OCI-LY3 (cell line): ENCODE data around the gene CTSS.

Experiments used
- H2AFZ ChIP-seq: fragments of 200-600, 300-600 bp; shearing (Covaris generic); 2 replicates; pipeline ENCODE4 v1.6.0; 2014; ENCODE audit warnings: antibody characterized with exemption, low read depth, low read length
- H3K27ac ChIP-seq: fragments of 200-600, 300-600 bp; sonication (generic); 2 replicates; pipeline ENCODE4 v1.5.1; 2014; ENCODE audit warnings: mild to moderate bottlenecking, low read length, moderate library complexity, mixed read lengths
- H3K27me3 ChIP-seq: fragments of 200-600, 300-600 bp; sonication (generic); 2 replicates; pipeline ENCODE4 v1.6.1; 2014; ENCODE audit warnings: low read depth, low read length, mixed read lengths
- H3K36me3 ChIP-seq: fragments of 200-600, 300-600 bp; sonication (generic); replicated peaks from 2 replicates; pipeline ENCODE3; 2014; ENCODE audit warnings: low read depth, low read length, mixed read lengths
- H3K4me1 ChIP-seq: fragments of 300-600, 200-600 bp; sonication (generic); 2 replicates; pipeline ENCODE4 v1.6.1; 2014; ENCODE audit warnings: low read length, mixed read lengths
- H3K4me2 ChIP-seq: fragments of 200-600, 300-600 bp; sonication (generic); 2 replicates; pipeline ENCODE4 v1.6.1; 2014; ENCODE audit warnings: low read length, mixed read lengths
- H3K4me3 ChIP-seq: fragments of 300-600, 200-600 bp; sonication (generic); 2 replicates; pipeline ENCODE4 v1.5.1; 2014; ENCODE audit warnings: antibody characterized with exemption, mild to moderate bottlenecking, low read length, moderate library complexity
- H3K79me2 ChIP-seq: fragments of 300-600, 200-600 bp; shearing (Covaris generic); 2 replicates; pipeline ENCODE4 v1.6.1; 2014; ENCODE audit warnings: mild to moderate bottlenecking, low read length, mixed read lengths
- H3K9ac ChIP-seq: fragments of 300-600, 200-600 bp; shearing (Covaris generic); 2 replicates; pipeline ENCODE4 v1.6.0; 2014; ENCODE audit warnings: mild to moderate bottlenecking, low read length, moderate library complexity
- H3K9me3 ChIP-seq: fragments of 200-600, 300-600 bp; shearing (Covaris generic); 2 replicates; pipeline ENCODE4 v1.6.1; 2014; ENCODE audit warnings: low read length, mixed read lengths; ENCODE audit not compliant: insufficient read depth
- H4K20me1 ChIP-seq: fragments of 200-600, 300-600 bp; sonication (generic); 2 replicates; pipeline ENCODE4 v1.6.1; 2016; ENCODE audit warnings: low read length, mixed read lengths; ENCODE audit not compliant: insufficient read depth
- EZH2phosphoT487 ChIP-seq: fragments of 200-600 bp; shearing (Covaris generic); IDR thresholded peaks from 2 replicates; pipeline ENCODE4 v1.6.1; 2018; ENCODE audit warnings: antibody characterized with exemption, mixed run types, low read depth
- TF ChIP-seq, protein P1 (sequence below): fragments of 200-600, 300-600 bp; sonication (generic); IDR thresholded peaks from 2 replicates; pipeline ENCODE4 v1.5.1; 2014; ENCODE audit warnings: antibody characterized with exemption, low read length, low read depth

Gene CTSS

DNA sequence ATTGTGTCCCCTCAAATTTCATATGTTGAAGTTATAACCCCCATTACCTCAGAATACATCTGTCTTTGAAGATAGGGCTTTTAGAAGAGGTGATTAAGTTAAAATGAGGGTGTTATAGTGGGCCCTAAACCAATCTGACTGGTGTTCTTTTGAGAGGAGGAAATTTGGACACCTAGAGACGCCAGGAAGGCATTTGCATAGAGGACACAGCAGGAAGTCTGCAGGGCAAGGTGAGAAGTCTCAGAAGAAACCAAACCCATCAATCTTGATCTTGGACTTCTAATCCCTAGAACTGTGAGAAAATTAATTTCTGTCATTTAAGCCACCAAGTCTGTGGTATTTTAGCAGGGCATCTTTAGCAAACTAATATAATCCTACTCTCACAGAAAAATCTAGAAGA, 81.7 kb downstream of the CTSS start:
- Histone ChIP-seq H3K4me2 (no peak overlapping the region), H3K4me3 (no peak overlapping the region), H3K36me3 (peaks cover 9% of the 10 kb centered on the region), H3K27ac (no peak overlapping the region), H3K9ac (no peak overlapping the region), H3K4me1 (no peaks in the 10 kb centered on the region), H2AFZ (no peak overlapping the region), H3K79me2 (no peaks in the 10 kb centered on the region), H3K27me3 (no peaks in the 10 kb centered on the region), H3K9me3 (no peaks in the 10 kb centered on the region), H4K20me1 (no peaks in the 10 kb centered on the region)
- no peak for TF ChIP-seq EZH2phosphoT487
- TF ChIP-seq, protein P1, sequence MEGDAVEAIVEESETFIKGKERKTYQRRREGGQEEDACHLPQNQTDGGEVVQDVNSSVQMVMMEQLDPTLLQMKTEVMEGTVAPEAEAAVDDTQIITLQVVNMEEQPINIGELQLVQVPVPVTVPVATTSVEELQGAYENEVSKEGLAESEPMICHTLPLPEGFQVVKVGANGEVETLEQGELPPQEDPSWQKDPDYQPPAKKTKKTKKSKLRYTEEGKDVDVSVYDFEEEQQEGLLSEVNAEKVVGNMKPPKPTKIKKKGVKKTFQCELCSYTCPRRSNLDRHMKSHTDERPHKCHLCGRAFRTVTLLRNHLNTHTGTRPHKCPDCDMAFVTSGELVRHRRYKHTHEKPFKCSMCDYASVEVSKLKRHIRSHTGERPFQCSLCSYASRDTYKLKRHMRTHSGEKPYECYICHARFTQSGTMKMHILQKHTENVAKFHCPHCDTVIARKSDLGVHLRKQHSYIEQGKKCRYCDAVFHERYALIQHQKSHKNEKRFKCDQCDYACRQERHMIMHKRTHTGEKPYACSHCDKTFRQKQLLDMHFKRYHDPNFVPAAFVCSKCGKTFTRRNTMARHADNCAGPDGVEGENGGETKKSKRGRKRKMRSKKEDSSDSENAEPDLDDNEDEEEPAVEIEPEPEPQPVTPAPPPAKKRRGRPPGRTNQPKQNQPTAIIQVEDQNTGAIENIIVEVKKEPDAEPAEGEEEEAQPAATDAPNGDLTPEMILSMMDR, result no peak
